HTERT RPE-1 (cell line): ENCODE data around the gene ARHGAP26.
"Not testable (repeated sequence)": the region's sequence is repeated elsewhere in the genome, so short reads cannot be mapped to it uniquely, and the experiment has no call there.

Experiments used
- in situ Hi-C: fragments of 300-500 bp; cut with MboI; formaldehyde crosslinking; loops from 4 replicates; pipeline ENCODE4 v1.14.3; 2020; ENCODE audit warnings: low sequenced_read_pairs

The ARHGAP26 gene

GRCh38 chr5:143106174-143106573, 336.0 kb downstream of the ARHGAP26 start:
- in situ Hi-C loops: no loop called here

DNA sequence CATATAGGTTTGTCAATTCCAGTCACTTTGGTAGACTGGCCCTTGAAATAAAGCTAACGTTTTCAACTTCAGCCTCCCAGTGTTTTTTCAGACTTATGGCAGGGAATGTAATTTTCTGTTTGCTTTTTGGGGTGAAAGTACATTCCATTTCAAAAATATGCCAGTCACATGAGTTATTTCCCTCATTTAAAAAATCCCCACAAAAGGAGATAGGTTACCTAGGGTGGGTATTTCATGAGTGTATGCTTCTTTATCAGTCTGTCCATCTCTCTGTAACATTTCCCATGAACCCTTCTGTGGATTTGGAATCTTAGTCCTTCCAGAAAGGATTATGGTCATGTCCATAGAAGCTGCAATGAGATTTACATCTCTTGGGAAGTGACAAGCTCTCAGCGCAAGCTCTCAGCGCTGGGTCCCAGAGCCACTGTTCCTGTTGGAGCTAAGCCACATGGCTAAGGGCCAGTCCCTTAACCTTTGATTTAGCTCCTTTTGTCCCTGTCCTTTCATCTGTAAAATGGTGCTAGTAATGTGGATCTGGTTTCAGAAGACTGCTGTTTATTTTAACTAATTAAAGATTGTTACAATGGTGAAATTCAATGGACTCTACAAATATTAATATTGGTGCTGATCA, 338.4 kb downstream of the ARHGAP26 start:
- in situ Hi-C loops: no loop called here

DNA sequence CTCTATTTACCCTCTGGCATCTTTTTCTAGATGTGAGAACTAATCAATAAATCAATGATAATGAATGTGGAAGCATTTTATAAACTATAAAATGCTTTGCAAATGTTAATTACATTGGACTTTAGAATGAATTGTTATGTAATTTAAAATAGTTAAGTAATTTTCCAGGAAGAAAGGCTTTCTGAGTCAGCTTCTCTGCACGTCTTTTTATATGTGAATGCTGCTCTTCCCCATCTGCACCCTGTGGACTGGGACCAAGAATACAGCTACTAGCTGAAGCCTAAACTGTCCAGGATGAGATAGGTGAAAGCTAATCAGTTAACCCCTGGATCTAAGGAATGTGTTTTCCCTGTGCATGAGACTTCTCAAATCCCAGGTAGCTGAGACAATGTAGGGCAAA, 340.4 kb downstream of the ARHGAP26 start:
- in situ Hi-C loops: no loop called here

GRCh38 chr5:143111799-143112198, 341.6 kb downstream of the ARHGAP26 start:
- in situ Hi-C loops: no loop called here

- in situ Hi-C loops: no loop called here
These were observed 343.3 kb downstream of the ARHGAP26 start for GRCh38 chr5:143113461-143113860.

GRCh38 chr5:143114481-143114880, 344.3 kb downstream of the ARHGAP26 start:
- in situ Hi-C loops: no loop called here

DNA sequence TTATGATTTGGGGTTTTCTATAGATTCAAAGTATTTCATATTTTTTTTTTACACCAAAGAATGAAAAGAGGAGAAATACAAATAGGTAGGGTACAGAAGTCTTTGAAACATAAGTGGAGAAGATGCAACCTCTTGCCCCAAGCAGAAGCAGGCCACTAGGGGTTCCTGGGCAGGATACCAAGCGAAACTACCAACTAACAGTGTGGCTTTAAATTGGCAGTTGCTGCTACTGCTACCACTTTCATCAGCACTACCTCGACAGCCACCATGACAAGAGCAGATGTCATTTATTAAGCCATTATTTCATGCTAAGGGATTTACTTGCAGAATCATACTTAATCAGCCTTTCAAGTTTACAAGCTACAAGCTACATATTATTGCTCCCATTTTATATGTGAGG, 345.2 kb downstream of the ARHGAP26 start:
- in situ Hi-C loops: no loop called here

- in situ Hi-C loops: no loop called here
These were observed 346.6 kb downstream of the ARHGAP26 start for GRCh38 chr5:143116814-143117213.

DNA sequence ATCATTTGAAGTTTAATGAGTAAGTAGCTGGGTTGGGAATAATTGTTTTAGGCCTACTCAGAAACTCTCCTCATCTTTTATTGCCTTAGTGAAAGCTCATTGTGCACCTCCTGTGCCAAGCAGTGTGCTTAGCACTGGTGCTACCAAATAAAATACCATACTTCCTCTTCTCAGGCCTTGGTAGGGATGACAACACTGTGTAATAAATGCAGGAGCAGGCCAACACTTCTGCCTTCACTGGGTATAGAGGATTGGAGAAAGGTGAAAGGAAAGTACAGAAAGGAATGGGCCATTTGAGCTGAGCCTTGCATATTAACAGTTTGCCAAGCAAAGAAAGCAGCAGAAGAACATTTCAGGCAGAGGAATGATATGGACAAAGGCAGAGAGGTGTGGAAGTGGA, 347.6 kb downstream of the ARHGAP26 start:
- in situ Hi-C loops: no loop called here

DNA sequence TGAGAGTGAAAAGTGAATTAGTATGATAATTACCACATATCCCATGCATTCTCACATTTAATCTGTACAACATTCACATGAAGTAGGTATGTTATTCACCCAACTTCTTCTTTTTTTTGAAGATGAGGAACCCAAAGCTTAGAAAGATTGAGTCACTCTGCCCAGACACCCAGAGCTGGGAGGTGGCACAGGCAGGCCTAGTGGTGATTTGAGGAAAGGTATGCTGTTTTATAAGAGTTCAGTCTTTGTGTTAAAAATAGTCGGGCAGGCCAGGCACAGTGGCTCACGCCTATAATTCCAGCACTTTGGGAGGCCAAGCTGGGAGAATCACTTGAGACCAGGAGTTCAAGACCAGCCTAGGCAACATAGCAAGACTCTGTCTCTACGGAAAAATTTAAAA, 348.0 kb downstream of the ARHGAP26 start:
- in situ Hi-C loops: no loop called here

DNA sequence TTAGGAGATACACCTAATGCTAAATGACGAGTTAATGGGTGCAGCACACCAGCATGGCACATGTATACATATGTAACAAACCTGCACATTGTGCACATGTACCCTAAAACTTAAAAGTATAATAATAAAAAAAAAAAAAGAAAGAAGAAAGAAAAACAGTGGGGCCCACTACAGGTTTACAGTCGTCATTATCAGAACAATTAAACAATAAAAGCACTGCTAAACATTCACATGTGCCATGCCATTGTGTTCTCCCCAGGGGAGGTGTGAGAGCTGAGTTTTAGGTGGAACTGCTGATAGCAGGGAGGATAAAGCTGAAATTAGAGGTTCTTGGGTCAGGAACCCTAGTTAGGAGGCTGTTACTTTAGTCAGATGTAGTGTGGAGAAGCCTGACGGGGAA, 348.6 kb downstream of the ARHGAP26 start:
- in situ Hi-C loops: not testable (repeated sequence)

DNA sequence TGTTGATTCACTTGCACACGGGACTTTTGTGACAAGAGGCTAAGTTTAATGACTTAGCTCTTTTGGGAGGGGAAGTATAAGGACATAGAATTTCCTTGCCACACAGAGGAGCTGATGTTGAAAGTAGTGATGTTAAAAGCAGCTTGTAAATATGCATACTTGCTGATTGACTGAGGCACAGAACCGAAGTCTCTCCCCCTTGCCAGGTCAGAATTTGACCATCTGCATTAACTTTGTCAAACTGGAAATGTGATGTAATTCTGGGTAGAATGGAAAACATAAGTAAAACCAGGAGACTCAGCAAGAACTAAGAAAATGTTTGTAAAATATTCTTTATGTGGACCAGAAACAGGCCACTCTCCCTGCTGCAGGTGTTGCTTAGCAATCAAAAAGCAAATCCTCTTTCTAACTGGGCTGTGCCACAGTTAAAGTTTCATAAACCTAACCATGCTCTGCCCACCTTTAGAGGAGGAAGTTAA, 349.2 kb downstream of the ARHGAP26 start:
- in situ Hi-C loops: no loop called here

DNA sequence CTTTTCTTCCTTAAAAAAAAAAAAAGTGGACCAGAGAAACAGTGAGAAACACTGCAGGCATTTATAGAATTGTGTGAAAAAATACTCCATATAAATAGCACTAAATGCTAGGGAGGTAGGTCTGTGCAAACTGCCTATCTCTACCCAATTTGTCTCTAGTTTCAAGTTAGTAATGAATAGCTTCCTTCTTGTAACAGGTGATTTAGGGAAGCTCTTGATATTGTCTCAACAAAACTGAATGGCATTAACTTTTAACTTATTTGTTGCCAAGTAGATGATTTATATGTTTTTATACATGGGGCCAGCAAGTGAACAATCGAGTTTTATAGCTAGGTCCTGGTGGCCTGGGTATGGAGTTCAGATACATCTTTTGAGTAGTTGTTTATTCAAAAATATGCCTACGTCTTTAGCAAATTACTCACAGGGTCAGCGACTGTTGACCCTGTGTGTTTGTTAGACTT, 349.7 kb downstream of the ARHGAP26 start:
- in situ Hi-C loops: no loop called here

- in situ Hi-C loops: no loop called here
These were observed 350.4 kb downstream of the ARHGAP26 start for GRCh38 chr5:143120460-143121134.

DNA sequence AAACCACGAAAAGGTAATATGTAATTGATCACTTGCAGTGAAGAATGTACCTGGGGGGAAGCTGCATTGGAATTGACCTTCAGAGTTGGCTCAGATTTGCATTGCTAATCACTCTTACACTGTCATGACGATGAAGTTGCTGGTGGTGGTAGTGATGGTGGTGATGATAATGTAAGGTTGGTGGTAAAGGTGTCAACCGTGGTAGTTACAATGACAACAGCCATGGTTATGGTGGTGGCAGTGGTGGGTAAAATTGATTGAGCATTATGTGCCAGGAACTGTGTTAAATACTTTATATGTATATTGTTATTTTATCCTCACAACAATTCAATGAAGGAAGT, 350.9 kb downstream of the ARHGAP26 start:
- in situ Hi-C loops: no loop called here

DNA sequence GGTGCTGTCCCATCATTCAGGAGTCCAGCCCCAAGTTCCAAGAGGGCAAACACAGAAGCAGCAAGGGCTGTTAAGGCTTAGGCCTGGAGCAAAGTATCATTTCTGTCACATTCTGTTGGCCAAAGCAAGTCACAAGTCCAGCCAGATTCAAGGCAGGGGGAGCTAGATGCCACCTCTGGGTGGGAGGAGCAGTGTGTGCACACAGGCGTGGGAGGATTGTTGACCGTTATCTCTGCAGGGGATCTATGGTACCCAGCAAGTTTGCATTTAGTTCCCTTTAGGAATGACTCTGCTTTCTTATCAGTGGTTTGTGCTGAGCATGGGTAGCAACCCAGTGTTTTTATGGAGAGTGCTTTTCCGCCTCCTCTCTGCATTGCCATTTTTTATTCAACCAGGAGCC, 354.4 kb downstream of the ARHGAP26 start:
- in situ Hi-C loops: no loop called here

GRCh38 chr5:143126174-143127019, 356.2 kb downstream of the ARHGAP26 start:
- in situ Hi-C loops: no loop called here

DNA sequence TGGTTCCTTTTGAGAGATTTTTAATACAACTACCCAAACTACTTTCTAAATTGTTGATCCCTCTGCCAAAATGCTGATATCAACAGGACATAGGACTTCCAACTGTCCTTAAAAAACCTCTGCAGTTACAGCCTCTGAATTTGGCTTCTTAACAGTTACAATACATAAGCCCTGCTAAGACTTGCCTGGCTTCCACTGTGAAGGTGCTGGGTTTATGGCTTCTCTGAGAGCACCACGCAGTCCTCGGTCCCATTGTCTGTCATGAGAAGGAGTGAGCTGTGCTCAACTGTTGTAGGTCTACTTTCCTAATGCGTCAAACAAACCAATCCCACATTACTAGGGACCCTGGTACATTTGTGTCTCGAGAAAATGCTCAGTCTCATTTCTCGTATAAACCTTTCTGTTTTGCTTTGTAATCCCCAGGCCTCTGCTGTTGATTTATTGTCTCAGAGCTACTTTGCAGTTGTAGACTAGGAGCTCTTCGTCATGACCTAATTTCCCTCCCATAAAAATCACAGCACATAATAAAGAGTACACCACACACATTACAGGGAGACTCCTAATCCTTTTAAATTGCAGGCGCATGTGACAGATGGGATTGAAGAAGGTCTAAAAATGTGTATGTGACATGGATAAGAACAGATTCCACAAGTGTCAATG, 358.4 kb downstream of the ARHGAP26 start:
- in situ Hi-C loops: no loop called here

- in situ Hi-C loops: no loop called here
These were observed 359.0 kb downstream of the ARHGAP26 start for GRCh38 chr5:143129203-143129602.

DNA sequence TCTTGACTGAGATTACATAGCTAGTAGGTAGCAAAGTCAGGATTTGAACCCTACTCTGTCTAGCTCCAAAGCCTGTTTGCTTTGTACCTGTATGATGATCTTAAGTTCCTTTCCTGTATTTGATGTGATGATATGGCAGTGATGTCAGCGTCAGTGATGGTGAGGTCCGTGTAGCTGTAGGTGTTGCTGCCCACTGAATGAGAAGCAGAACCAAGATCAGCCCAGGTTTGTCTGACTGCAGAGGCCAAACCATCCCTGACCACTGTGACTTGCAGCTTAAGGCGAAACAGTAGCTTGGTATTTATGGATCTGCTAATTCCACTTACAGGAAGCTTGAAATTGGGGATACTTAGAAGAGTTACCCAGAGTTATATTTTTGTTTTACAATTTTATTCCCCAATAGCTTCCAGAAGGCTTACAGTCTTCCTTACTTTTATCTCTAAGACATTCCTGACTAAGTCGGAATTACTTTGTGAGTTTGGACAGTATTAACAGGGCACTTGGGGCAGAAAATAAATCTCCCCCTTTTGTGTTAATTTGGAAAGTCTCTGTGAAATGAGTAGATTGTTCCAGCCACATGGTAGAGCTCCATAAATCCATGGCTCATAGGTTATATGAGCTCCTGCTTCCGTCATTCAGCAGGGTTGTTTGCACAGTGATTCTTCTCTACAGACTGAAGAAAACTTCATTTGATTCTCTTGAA, 359.9 kb downstream of the ARHGAP26 start:
- in situ Hi-C loops: no loop called here
